ENCODE measurements around the gene DNAH6. TPM values are rescaled to one million over a fixed set of nuclear protein-coding genes. Genes with fewer than 3 reads are reported as not detected.

The DNAH6 gene
- total RNA-seq, 2 donors from 2014 or later, result 0.85 TPM; not detected in 1

DNA sequence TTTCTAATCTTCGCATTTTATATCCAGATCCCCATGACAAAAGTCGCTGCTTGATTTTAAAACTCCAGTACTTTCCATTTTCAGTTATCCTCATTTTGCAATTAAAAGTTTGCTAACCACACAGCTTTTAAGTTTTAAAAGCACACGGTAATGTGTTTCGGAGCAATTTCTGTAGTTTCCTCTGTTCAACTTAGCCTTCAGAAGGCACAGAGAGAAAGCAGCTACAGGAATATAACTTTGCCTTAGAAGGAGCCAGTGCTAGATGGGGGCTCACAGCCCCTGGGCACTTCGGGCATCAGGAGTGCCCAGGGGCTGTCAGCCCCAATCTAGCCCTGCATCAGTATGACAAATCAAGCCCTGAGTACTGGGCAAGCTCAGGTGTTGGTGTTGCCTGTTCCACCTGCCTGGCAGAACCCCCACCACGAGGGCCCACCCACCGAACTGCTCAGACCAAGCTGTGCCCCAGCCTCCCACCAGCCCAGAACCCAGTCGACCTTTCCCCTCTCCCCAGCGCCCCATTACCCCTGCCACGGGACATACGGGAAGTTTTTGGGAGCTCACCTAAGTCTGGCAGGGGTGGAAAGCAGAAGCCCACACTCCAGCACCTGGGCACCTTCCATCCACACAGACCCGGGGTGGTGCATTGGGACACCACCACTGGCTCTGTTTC, 317.3 kb downstream of the DNAH6 start:
- ATAC-seq (ENCODE audit: insufficient number of reproducible peaks, low FRiP score, low read depth) (no peak), DNase-seq (ENCODE audit: low spot score) (no peak)
- TF ChIP-seq, protein P1, sequence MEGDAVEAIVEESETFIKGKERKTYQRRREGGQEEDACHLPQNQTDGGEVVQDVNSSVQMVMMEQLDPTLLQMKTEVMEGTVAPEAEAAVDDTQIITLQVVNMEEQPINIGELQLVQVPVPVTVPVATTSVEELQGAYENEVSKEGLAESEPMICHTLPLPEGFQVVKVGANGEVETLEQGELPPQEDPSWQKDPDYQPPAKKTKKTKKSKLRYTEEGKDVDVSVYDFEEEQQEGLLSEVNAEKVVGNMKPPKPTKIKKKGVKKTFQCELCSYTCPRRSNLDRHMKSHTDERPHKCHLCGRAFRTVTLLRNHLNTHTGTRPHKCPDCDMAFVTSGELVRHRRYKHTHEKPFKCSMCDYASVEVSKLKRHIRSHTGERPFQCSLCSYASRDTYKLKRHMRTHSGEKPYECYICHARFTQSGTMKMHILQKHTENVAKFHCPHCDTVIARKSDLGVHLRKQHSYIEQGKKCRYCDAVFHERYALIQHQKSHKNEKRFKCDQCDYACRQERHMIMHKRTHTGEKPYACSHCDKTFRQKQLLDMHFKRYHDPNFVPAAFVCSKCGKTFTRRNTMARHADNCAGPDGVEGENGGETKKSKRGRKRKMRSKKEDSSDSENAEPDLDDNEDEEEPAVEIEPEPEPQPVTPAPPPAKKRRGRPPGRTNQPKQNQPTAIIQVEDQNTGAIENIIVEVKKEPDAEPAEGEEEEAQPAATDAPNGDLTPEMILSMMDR (IDR thresholded peaks at IDR 0.05), result no peak
- Histone ChIP-seq H3K36me3 (no peaks in the 10 kb centered on the region), H3K9me3 (peaks cover 2% of the 10 kb centered on the region), H3K27ac (no peak overlapping the region), H3K4me3 (no peak overlapping the region), H3K27me3 (replicated peaks; ENCODE audit: insufficient read depth) (no peaks in the 10 kb centered on the region), H3K4me1 (ENCODE audit: control insufficient read depth in 1 of 2, low read depth in 2 of 2) (no peaks in the 10 kb centered on the region)

DNA sequence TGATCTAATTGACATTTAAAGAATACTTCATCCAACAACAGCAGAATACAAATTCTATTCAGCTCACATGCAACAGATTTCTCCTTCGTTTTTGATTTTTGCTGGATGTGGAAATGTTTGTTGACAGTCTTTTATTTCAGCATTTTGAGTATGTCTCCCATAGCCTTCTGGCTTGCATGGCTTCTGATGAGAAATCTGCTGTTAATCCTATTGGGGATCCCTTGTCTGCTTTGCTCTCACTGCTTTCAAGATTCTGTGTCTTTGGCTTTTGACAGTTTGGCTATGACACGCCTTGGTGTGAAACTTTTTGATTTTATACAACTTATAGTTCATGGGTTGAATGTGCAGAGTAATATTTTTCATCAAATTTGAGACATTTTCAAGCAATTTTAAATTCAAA, 319.9 kb downstream of the DNAH6 start:
- no peaks in the 10 kb centered on the region for H3K27me3 ChIP-seq (replicated peaks; ENCODE audit: insufficient read depth)
- H3K4me3 ChIP-seq, result no peak overlapping the region
- TF ChIP-seq, protein P1 (IDR thresholded peaks at IDR 0.05), result no peak
- no peak overlapping the region for H3K27ac ChIP-seq
- no peaks in the 10 kb centered on the region for H3K36me3 ChIP-seq
- DNase-seq (ENCODE audit: low spot score), result no peak
- no peaks in the 10 kb centered on the region for H3K4me1 ChIP-seq (ENCODE audit: control insufficient read depth in 1 of 2, low read depth in 2 of 2)
- ATAC-seq (ENCODE audit: insufficient number of reproducible peaks, low FRiP score, low read depth), result no peak
- H3K9me3 ChIP-seq, result peaks cover 2% of the 10 kb centered on the region

DNA sequence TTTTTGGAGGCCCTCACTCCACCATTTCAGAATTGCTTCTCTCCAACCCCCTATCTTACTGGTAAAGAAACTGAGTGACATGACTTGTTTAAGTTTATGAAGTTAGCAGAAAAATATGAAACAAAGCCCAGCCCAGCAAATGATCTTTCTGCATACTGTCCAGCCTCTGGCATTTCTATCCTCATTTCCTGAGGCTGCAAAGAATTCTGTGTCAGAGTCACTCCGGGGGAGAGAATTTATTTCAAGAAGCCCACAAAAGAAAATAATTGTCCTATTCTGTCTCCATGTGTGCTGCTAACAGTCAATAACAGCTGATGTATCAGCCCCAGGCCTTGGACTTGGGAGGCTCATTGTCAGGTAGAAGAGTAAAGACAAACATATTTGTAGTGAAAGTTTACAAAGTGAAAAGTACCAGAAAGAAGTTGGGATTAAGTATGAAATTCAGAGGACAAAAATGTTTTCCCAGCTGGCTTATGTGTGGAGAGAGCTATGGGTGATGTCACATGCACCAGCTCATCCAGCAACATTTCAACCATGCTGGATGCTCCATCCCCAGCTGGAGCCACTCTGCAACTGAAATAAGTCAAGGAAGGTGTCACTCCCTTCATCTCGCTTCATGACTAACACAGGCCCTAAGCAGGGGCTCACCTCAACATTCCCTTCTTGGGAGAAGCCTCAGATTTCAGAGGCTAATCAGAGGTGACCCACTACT, 322.3 kb downstream of the DNAH6 start:
- no peak overlapping the region for H3K27ac ChIP-seq
- no peaks in the 10 kb centered on the region for H3K36me3 ChIP-seq
- peaks cover 2% of the 10 kb centered on the region for H3K9me3 ChIP-seq
- H3K4me3 ChIP-seq, result no peak overlapping the region
- no peaks in the 10 kb centered on the region for H3K4me1 ChIP-seq (ENCODE audit: control insufficient read depth in 1 of 2, low read depth in 2 of 2)
- ATAC-seq (ENCODE audit: insufficient number of reproducible peaks, low FRiP score, low read depth) (no peak), DNase-seq (ENCODE audit: low spot score) (no peak)
- TF ChIP-seq, protein P1 (IDR thresholded peaks at IDR 0.05), result no peak
- no peaks in the 10 kb centered on the region for H3K27me3 ChIP-seq (replicated peaks; ENCODE audit: insufficient read depth)

DNA sequence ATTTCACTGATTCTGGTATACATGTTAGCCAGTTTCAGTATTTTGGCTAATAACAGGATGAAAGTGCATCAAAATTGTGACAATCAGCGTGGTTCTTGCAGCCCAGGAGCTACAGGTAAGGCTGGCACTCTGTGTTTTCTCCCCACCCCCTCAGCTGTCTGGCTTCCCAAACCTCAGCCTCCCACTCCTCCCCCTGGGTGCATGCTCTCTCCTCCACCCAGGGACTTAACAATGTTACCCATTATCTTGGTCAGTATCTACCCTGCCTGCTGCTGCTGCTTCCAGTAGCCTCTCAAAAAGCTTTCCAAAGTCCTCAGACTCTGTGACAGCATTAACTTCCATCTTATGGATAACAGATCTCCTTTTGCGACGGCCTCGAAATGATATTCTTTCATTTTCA, 323.6 kb downstream of the DNAH6 start:
- H3K27ac ChIP-seq, result no peak overlapping the region
- TF ChIP-seq, protein P1 (IDR thresholded peaks at IDR 0.05), result no peak

DNA sequence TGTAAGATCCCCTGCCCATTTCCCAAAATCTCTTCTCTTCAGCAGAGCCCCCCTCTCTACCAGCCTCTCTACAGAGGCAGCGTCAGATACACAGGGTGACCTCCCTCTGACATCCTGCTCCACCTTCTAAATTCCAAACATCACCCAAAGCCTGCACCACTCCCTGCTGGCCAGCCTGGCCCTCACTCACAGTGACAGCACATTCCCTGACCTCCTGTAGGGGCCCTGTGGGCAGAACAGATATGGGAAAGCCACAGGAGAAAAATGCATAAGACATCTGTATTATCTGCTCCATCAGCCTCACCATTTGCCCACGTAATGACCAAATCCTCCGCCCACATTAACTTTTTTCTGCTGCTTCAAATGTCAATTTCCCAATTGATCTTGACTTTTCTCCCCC, 324.0 kb downstream of the DNAH6 start:
- no peak for ATAC-seq (ENCODE audit: insufficient number of reproducible peaks, low FRiP score, low read depth)
- TF ChIP-seq, protein P1 (IDR thresholded peaks at IDR 0.05), result no peak
- DNase-seq (ENCODE audit: low spot score), result no peak
- Histone ChIP-seq H3K4me1 (ENCODE audit: control insufficient read depth in 1 of 2, low read depth in 2 of 2) (no peaks in the 10 kb centered on the region), H3K4me3 (no peak overlapping the region), H3K27me3 (replicated peaks; ENCODE audit: insufficient read depth) (no peaks in the 10 kb centered on the region), H3K9me3 (peaks cover 1% of the 10 kb centered on the region), H3K27ac (no peak overlapping the region), H3K36me3 (no peaks in the 10 kb centered on the region)

More for the DNA sequence above, 323.6 kb downstream of the DNAH6 start:
- Histone ChIP-seq H3K9me3 (peaks cover 2% of the 10 kb centered on the region), H3K27me3 (replicated peaks; ENCODE audit: insufficient read depth) (no peaks in the 10 kb centered on the region), H3K36me3 (no peaks in the 10 kb centered on the region), H3K4me3 (no peak overlapping the region), H3K4me1 (ENCODE audit: control insufficient read depth in 1 of 2, low read depth in 2 of 2) (no peaks in the 10 kb centered on the region)
- DNase-seq (ENCODE audit: low spot score) (no peak), ATAC-seq (ENCODE audit: insufficient number of reproducible peaks, low FRiP score, low read depth) (no peak)

Data from thoracic aorta (tissue), 2 donors.